PFSK-1 (cell line): Measurements from ENCODE around the gene CACNA1B.

ENCODE experiments used
- FOXP2 ChIP-seq: optimal IDR thresholded peaks from 2 replicates; pipeline ENCODE3; 2011; ENCODE audit warnings: borderline replicate concordance, control low read depth, inconsistent platforms; ENCODE audit not compliant: insufficient read depth; ENCODE audit errors: extremely low read length, extremely low read depth
- POLR2AphosphoS5 ChIP-seq: IDR thresholded peaks from 2 replicates; pipeline ENCODE4 v1.6.1; 2012; ENCODE audit warnings: low read depth, mild to moderate bottlenecking, control low read depth, low read length, moderate library complexity
- SIN3A ChIP-seq: IDR thresholded peaks from 2 replicates; pipeline ENCODE4 v1.6.1; 2012; ENCODE audit warnings: mild to moderate bottlenecking, low read length, moderate library complexity, borderline replicate concordance; ENCODE audit not compliant: insufficient read depth
- TAF1 ChIP-seq: IDR thresholded peaks from 2 replicates; pipeline ENCODE4 v1.6.1; 2012; ENCODE audit warnings: low read length, control low read depth, borderline replicate concordance; ENCODE audit not compliant: insufficient read depth
- TF ChIP-seq, protein P1 (sequence below), 2 experiments: IDR thresholded peaks; 2 replicates each; pipeline versions ENCODE4 v1.6.1 to v1.8.0; 2011 to 2012; ENCODE audit warnings: low read depth in 2 of 2, low read length in 2 of 2, control low read depth in 1 of 2, inconsistent platforms in 1 of 2, mild to moderate bottlenecking in 1 of 2, moderate library complexity in 1 of 2; ENCODE audit not compliant: insufficient read depth in 1 of 2

CACNA1B gene

GRCh38 chr9:137917795-137918194 is 40.2 kb downstream of the CACNA1B start:
- TF ChIP-seq POLR2AphosphoS5 (no peak), TAF1 (no peak)

DNA sequence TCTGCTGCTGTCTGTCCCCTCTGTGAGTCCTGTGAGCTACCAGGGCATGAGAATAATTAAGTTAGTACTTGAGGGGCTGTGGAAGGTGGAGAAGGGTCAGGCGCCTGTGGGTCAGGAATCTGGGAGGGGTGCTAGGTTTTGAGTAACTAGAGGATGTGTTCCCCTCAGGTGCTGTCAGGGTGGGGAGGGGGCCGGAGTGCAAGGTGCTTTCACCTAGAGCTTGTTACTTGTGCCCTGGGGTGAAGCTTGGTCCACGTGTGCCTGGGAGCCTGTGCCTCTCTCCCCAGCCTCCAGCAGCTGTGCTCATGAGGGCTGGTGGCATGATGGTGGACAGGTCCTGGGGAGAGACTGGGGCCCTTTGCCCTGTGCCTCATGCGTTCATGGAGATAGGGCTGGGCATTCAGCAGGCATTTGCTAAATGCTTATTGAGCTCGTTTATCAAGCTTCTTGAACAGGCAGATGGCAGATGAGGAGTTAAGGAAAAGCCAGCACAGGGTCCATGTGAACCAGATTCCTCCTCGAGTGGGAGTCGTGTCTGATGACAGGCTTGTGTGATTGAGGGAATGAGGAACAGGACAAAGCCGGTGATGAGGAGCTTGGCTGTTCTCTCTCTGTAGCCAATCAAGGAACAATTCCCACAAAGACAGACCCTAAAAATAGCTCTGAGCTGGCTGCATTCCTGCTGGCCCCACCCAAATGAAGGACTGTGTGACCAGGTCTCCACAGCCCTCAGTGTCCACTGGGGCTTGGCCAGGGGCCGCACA is 40.9 kb downstream of the CACNA1B start:
- TF ChIP-seq, protein P1, sequence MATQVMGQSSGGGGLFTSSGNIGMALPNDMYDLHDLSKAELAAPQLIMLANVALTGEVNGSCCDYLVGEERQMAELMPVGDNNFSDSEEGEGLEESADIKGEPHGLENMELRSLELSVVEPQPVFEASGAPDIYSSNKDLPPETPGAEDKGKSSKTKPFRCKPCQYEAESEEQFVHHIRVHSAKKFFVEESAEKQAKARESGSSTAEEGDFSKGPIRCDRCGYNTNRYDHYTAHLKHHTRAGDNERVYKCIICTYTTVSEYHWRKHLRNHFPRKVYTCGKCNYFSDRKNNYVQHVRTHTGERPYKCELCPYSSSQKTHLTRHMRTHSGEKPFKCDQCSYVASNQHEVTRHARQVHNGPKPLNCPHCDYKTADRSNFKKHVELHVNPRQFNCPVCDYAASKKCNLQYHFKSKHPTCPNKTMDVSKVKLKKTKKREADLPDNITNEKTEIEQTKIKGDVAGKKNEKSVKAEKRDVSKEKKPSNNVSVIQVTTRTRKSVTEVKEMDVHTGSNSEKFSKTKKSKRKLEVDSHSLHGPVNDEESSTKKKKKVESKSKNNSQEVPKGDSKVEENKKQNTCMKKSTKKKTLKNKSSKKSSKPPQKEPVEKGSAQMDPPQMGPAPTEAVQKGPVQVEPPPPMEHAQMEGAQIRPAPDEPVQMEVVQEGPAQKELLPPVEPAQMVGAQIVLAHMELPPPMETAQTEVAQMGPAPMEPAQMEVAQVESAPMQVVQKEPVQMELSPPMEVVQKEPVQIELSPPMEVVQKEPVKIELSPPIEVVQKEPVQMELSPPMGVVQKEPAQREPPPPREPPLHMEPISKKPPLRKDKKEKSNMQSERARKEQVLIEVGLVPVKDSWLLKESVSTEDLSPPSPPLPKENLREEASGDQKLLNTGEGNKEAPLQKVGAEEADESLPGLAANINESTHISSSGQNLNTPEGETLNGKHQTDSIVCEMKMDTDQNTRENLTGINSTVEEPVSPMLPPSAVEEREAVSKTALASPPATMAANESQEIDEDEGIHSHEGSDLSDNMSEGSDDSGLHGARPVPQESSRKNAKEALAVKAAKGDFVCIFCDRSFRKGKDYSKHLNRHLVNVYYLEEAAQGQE (IDR thresholded peaks at IDR 0.05; ENCODE audit: insufficient read depth in 1 of 2, low read depth in 2 of 2, low read length in 2 of 2) = no peak
- TF ChIP-seq FOXP2 (no peak), TAF1 (no peak), POLR2AphosphoS5 (no peak)

GRCh38 chr9:137919095-137919465 is 41.5 kb downstream of the CACNA1B start:
- no peak for TF ChIP-seq POLR2AphosphoS5

DNA sequence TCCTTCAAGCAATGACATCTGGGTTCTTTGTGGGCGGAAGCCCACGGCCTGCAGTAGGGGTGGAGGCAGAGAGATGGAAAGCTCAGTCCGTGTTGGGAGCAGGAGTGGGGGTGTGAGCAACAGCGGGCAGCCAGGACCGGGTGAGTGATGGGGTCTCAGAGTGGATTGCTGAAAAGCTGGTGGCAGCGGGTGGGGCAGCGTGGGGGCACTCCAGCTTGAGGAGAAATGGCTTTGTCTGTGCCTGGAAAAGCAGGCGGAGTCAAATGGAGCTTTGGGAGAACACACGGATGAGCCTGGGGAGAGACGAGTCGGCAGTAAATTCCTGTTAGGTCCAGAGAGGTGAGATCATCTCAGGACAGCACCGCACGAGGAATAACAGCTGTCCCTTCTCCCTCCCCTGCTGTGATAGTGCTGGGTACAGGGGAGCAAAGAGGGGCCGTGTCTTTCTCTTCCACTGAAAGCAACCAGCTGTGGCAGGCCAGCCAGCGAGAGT is 42.1 kb downstream of the CACNA1B start:
- TF ChIP-seq TAF1 (no peak), POLR2AphosphoS5 (no peak), FOXP2 (no peak), SIN3A (no peak)
- TF ChIP-seq, protein P1 (IDR thresholded peaks at IDR 0.05; ENCODE audit: insufficient read depth in 1 of 2, low read depth in 2 of 2, low read length in 2 of 2) = no peak

- TF ChIP-seq TAF1 (no peak), FOXP2 (no peak), SIN3A (no peak), POLR2AphosphoS5 (no peak)
- TF ChIP-seq, protein P1 (IDR thresholded peaks at IDR 0.05; ENCODE audit: insufficient read depth in 1 of 2, low read depth in 2 of 2, low read length in 2 of 2) = no peak
Measured at GRCh38 chr9:137920753-137921152, 43.2 kb downstream of the CACNA1B start.

DNA sequence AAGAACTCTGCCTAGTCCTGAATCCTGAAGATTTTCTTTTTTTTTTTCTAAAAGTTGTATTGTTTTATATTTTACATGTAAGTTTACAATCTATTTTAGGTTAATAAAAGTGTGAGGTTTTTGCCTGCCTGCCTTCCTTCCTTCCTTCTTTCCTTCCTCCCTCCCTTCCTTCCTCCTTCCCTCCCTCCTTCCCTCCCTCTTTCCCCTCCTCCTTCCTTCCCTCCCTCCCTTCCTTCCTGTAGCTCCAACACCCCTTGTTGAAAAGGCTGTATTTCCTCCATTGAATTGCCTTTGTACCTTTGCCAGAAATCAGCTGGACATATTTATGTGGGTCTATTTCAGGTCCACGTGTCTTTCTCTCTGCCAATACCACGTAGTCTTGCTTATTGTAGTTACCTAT is 46.6 kb downstream of the CACNA1B start:
- no peak for TF ChIP-seq TAF1
- TF ChIP-seq POLR2AphosphoS5 = no peak
- TF ChIP-seq SIN3A = no peak
- TF ChIP-seq, protein P1 (IDR thresholded peaks at IDR 0.05; ENCODE audit: insufficient read depth in 1 of 2, low read depth in 2 of 2, low read length in 2 of 2) = no peak
- TF ChIP-seq FOXP2 = no peak
